NOMO-1 (cell line): ENCODE data around the gene ERCC6L2.

Source experiments
- DNase-seq, 2 experiments: peaks; one replicate each; lab custom pipeline; 2025; ENCODE audit not compliant: unreplicated experiment in 2 of 2; lab: John Stamatoyannopoulos, UW

Gene ERCC6L2

GRCh38 chr9:95857896-95858295 is 17.6 kb upstream of the ERCC6L2 start:
- DNase-seq, result peak in 1 of 2 experiments; percentile 23

GRCh38 chr9:95862343-95862742 is 13.1 kb upstream of the ERCC6L2 start:
- DNase-seq, result no peak

- no peak for DNase-seq
Observed at GRCh38 chr9:95864852-95865580, 10.5 kb upstream of the ERCC6L2 start.

- peak in 1 of 2 experiments; percentile 6 for DNase-seq
Observed at GRCh38 chr9:95870352-95870751, 5.1 kb upstream of the ERCC6L2 start.

- DNase-seq, result no peak
Observed at GRCh38 chr9:95870906-95871305, 4.6 kb upstream of the ERCC6L2 start.

- no peak for DNase-seq
Observed at GRCh38 chr9:95874303-95874988, 1.0 kb upstream of the ERCC6L2 start.

GRCh38 chr9:95874989-95875304 is 544 bp upstream of the ERCC6L2 start:
- peak in 1 of 2 experiments; percentile 30 for DNase-seq

- DNase-seq, result no peak
Observed at GRCh38 chr9:95876138-95876444, 600 bp downstream of the ERCC6L2 start.

GRCh38 chr9:95876595-95876994 is 1.1 kb downstream of the ERCC6L2 start:
- peak in 1 of 2 experiments; percentile 30 for DNase-seq

GRCh38 chr9:95877984-95878383 is 2.5 kb downstream of the ERCC6L2 start:
- DNase-seq, result no peak

- no peak for DNase-seq
Observed at GRCh38 chr9:95879591-95879990, 4.1 kb downstream of the ERCC6L2 start.

GRCh38 chr9:95880021-95880690 is 4.7 kb downstream of the ERCC6L2 start:
- DNase-seq, result no peak

- DNase-seq, result no peak
Observed at GRCh38 chr9:95887926-95888497, 12.5 kb downstream of the ERCC6L2 start.

GRCh38 chr9:95890594-95890993 is 15.1 kb downstream of the ERCC6L2 start:
- DNase-seq, result no peak

GRCh38 chr9:95891067-95891671 is 15.7 kb downstream of the ERCC6L2 start:
- no peak for DNase-seq

- no peak for DNase-seq
Observed at GRCh38 chr9:95892690-95893089, 17.2 kb downstream of the ERCC6L2 start.

- DNase-seq, result no peak
Observed at GRCh38 chr9:95896580-95896979, 21.1 kb downstream of the ERCC6L2 start.

GRCh38 chr9:95901506-95901905 is 26.0 kb downstream of the ERCC6L2 start:
- DNase-seq, result no peak

- DNase-seq, result no peak
Observed at GRCh38 chr9:95903398-95903797, 27.9 kb downstream of the ERCC6L2 start.

- no peak for DNase-seq
Observed at GRCh38 chr9:95907794-95908193, 32.3 kb downstream of the ERCC6L2 start.

GRCh38 chr9:95910023-95910707 is 34.7 kb downstream of the ERCC6L2 start:
- no peak for DNase-seq
